Fibroblast of lung (primary cell): ENCODE data around the gene TUBGCP3. TPM values are rescaled to one million over a fixed set of nuclear protein-coding genes. Genes with fewer than 3 reads are reported as not detected.

Experiments
- DNase-seq, 2 donors: peaks; one replicate each; pipeline versions ENCODE4 v3.0.0 to v3.0.0-alpha.2; 2010; ENCODE audit warnings: low read depth in 2 of 2
- H2AFZ ChIP-seq: 2 replicates; pipeline ENCODE4 v1.5.1; 2012; ENCODE audit warnings: low read length, control low read depth, inconsistent platforms
- H3K27ac ChIP-seq: 2 replicates; pipeline ENCODE4 v1.5.1; 2011; ENCODE audit warnings: low read length, control low read depth; ENCODE audit not compliant: insufficient read depth
- H3K27me3 ChIP-seq: 2 replicates; pipeline ENCODE4 v1.5.1; 2011; ENCODE audit warnings: mild to moderate bottlenecking, low read length; ENCODE audit not compliant: control insufficient read depth, insufficient read depth
- H3K36me3 ChIP-seq: 2 replicates; pipeline ENCODE4 v1.5.1; 2011; ENCODE audit warnings: low read length; ENCODE audit not compliant: control insufficient read depth, insufficient read depth
- H3K4me1 ChIP-seq: 2 replicates; pipeline ENCODE4 v1.5.1; 2011; ENCODE audit warnings: low read length; ENCODE audit not compliant: control insufficient read depth, insufficient read depth; ENCODE audit errors: extremely low read depth
- H3K4me2 ChIP-seq: 2 replicates; pipeline ENCODE4 v1.5.1; 2011; ENCODE audit warnings: low read length, control low read depth; ENCODE audit not compliant: insufficient read depth; ENCODE audit errors: extremely low read depth
- H3K4me3 ChIP-seq, 4 experiments: fragments of 200-600 bp in 1 of 4; sonication (generic) in 1 of 4; replicated peaks in 1 of 4; 2 replicates each; pipeline ENCODE4 v1.5.1; 2011 to 2016; ENCODE audit warnings: low read length in 4 of 4, low read depth in 3 of 4, mild to moderate bottlenecking in 3 of 4, control low read depth in 2 of 4, inconsistent platforms in 1 of 4, mixed read lengths in 1 of 4; ENCODE audit not compliant: insufficient read depth in 1 of 4; ENCODE audit errors: control extremely low read depth in 1 of 4
- H3K79me2 ChIP-seq: 2 replicates; pipeline ENCODE4 v1.5.1; 2012; ENCODE audit warnings: mild to moderate bottlenecking, low read length, inconsistent platforms; ENCODE audit not compliant: control insufficient read depth, insufficient read depth
- H3K9ac ChIP-seq: 2 replicates; pipeline ENCODE4 v1.5.1; 2011; ENCODE audit warnings: mild to moderate bottlenecking, low read length, control low read depth; ENCODE audit not compliant: insufficient read depth
- H3K9me3 ChIP-seq: 2 replicates; pipeline ENCODE4 v1.5.1; 2012; ENCODE audit warnings: low read depth, low read length; ENCODE audit not compliant: control insufficient read depth, insufficient read depth
- H4K20me1 ChIP-seq: 2 replicates; pipeline ENCODE4 v1.5.1; 2011; ENCODE audit warnings: low read length; ENCODE audit not compliant: control insufficient read depth, insufficient read depth; ENCODE audit errors: extremely low read depth
- CTCF ChIP-seq, 2 donors: IDR thresholded peaks in 1 of 2; conservative IDR thresholded peaks in 1 of 2; 1 replicate in 1 of 2; 2 replicates in 1 of 2; pipeline ENCODE4 v1.5.1; 2011 to 2012; ENCODE audit warnings: low read length in 2 of 2, control low read depth in 1 of 2, inconsistent platforms in 1 of 2, low read depth in 1 of 2, mild to moderate bottlenecking in 1 of 2
- EZH2 ChIP-seq: IDR thresholded peaks from 2 replicates; pipeline ENCODE4 v1.5.1; 2012; ENCODE audit warnings: low read length, control low read depth, mild to moderate bottlenecking; ENCODE audit errors: missing control alignments
- polyA plus RNA-seq, 2 donors: library from polyadenylated mRNA; depleted of rRNA in 1 of 2; stranded (reverse) in 1 of 2; unstranded in 1 of 2; fragments of >200 nt; gene quantifications; 2 replicates each; pipeline ENCODE4 v1.2.1, GENCODE V29; 2011 to 2012; ENCODE audit warnings: missing spikeins in 1 of 2
- total RNA-seq: library from RNA; depleted of rRNA; stranded (reverse); fragments of >200 nt; gene quantifications from 2 replicates; pipeline ENCODE4 v1.2.1, GENCODE V29; 2014

TUBGCP3 gene
- total and polyA plus RNA-seq, 2 donors (not counting 1 experiment from before 2014, with no cell fraction given): 14.5 to 17.2 TPM

DNA sequence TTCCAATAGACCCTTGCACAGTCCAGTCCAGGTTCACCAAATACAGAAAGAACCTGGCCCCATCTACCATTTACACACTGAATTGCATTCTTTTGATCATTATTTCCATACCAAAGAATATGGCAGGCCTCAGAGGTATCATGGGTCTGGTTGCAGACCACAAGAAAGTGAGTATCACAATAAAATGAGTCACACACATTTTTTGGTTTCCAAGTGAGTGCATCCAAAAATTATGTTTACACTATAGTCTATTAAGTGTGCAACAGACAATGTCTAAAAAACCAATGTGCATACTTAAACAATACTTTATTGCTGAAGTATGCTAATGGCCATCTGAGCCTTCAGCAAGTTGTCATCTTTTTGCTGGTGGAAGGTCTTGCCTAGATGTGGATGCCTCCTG is 106.5 kb downstream of the TUBGCP3 start:
- H3K27me3 ChIP-seq: no peaks in the 10 kb centered on the region
- no peaks in the 10 kb centered on the region for H3K9me3 ChIP-seq
- no peaks in the 10 kb centered on the region for H3K4me1 ChIP-seq
- TF ChIP-seq CTCF (conservative IDR thresholded peaks at IDR 0.05 in 1 of 2, IDR thresholded peaks at IDR 0.05 in 1 of 2; ENCODE audit: low read depth in 1 of 2, low read length in 2 of 2) (no peak), EZH2 (no peak)
- DNase-seq: peak in 1 of 2 donors; percentile 32
- no peak overlapping the region for H3K9ac ChIP-seq
- H3K4me2 ChIP-seq: no peak overlapping the region
- no peaks in the 10 kb centered on the region for H4K20me1 ChIP-seq
- no peaks in the 10 kb centered on the region for H3K36me3 ChIP-seq
- no peak overlapping the region for H3K27ac ChIP-seq
- H3K4me3 ChIP-seq: no peak overlapping the region
- H3K79me2 ChIP-seq: no peaks in the 10 kb centered on the region
- H2AFZ ChIP-seq: no peak overlapping the region

DNA sequence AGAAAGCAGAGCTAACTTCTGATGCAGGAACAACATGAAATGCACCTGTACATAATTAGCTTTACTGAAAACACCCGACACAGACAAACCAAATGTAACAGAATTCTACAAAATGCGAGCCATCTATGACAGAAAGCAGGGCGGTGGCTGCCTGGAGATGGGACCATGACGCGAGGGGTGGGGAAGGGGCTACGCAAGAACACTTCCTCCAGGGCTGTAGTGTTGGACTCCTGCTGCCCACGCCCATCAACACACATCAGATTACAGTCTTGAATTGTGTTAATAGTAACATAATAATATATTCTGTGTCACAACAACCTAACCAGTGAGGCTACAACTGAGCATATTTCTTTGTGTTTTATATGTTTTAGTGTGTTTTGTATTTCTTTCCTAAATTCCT is 108.6 kb downstream of the TUBGCP3 start:
- Histone ChIP-seq H3K4me1 (no peaks in the 10 kb centered on the region), H3K27ac (no peak overlapping the region), H3K36me3 (no peaks in the 10 kb centered on the region), H3K27me3 (no peaks in the 10 kb centered on the region), H3K4me3 (no peak overlapping the region), H3K9me3 (no peaks in the 10 kb centered on the region), H4K20me1 (no peaks in the 10 kb centered on the region), H2AFZ (no peak overlapping the region), H3K4me2 (no peak overlapping the region), H3K9ac (no peak overlapping the region), H3K79me2 (no peaks in the 10 kb centered on the region)
- DNase-seq: no peak
- TF ChIP-seq EZH2 (no peak), CTCF (conservative IDR thresholded peaks at IDR 0.05 in 1 of 2, IDR thresholded peaks at IDR 0.05 in 1 of 2; ENCODE audit: low read depth in 1 of 2, low read length in 2 of 2) (no peak)

DNA sequence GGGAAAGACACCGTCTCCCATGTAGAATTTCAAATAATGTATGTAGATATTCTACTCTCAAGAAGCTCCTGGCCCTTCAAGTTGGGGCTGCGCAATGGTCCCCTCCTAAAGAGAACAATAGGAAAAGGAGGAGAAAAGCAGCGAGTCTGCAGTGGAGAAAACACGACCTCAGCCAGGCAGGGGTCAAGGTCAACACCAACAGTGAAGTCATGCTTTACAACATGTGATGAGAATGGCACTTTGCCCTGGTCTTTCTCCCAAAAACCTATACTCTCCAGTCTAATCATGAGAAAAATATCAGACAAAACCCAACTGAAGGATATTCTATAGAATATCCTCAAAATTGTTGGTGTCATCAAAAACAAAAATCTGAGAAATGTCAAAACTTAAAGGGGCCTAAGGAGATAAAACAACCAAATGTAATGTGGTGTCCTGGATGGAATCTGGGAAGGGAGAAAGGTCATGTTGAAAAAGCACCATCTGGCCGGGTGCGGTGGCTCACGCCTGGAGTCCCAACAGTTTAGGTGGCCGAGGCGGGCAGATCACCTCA is 110.8 kb downstream of the TUBGCP3 start:
- Histone ChIP-seq H3K4me3 (no peak overlapping the region), H3K4me2 (no peak overlapping the region), H3K9me3 (no peaks in the 10 kb centered on the region), H3K27ac (no peak overlapping the region), H3K9ac (no peak overlapping the region), H3K36me3 (no peaks in the 10 kb centered on the region), H3K4me1 (no peaks in the 10 kb centered on the region), H4K20me1 (no peaks in the 10 kb centered on the region), H3K27me3 (no peaks in the 10 kb centered on the region), H3K79me2 (no peaks in the 10 kb centered on the region), H2AFZ (no peak overlapping the region)
- no peak for TF ChIP-seq CTCF (conservative IDR thresholded peaks at IDR 0.05 in 1 of 2, IDR thresholded peaks at IDR 0.05 in 1 of 2; ENCODE audit: low read depth in 1 of 2, low read length in 2 of 2)
- no peak for TF ChIP-seq EZH2
- DNase-seq: peak in 1 of 2 donors; percentile 40
